ENCODE data around the gene MYH9. TPM values are rescaled to one million over a fixed set of nuclear protein-coding genes. Genes with fewer than 3 reads are reported as not detected.
A peak's percentile ranks its signal among the peaks of the same experiment; 100 is the strongest.
"Not testable (repeated sequence)": the region's sequence is repeated elsewhere in the genome, so short reads cannot be mapped to it uniquely, and the experiment has no call there.

MYH9 gene
- polyA plus RNA-seq, 2 donors: 107 to 114 TPM

GRCh38 chr22:36424901-36425579 is 37.3 kb upstream of the MYH9 start:
- no peaks in the 10 kb centered on the region for H3K36me3 ChIP-seq (ENCODE audit: control insufficient read depth in 2 of 2, insufficient read depth in 2 of 2, low read length in 1 of 2)
- H3K27ac ChIP-seq (ENCODE audit: low read depth in 2 of 2, low read length in 1 of 2): no peak overlapping the region
- H3K4me1 ChIP-seq (ENCODE audit: control insufficient read depth in 2 of 2, insufficient read depth in 2 of 2, low read length in 1 of 2): no peaks in the 10 kb centered on the region
- WGBS, 2 donors: 87 to 95% methylated on average over 5 of the region's 5 CpGs
- H3K27me3 ChIP-seq (ENCODE audit: control insufficient read depth in 1 of 2, insufficient read depth in 2 of 2, low read length in 2 of 2): no peaks in the 10 kb centered on the region
- no peaks in the 10 kb centered on the region for H3K9me3 ChIP-seq (ENCODE audit: control insufficient read depth in 2 of 2, insufficient read depth in 1 of 2, low read depth in 1 of 2, low read length in 1 of 2)
- no peak overlapping the region for H3K4me3 ChIP-seq (ENCODE audit: low read depth in 1 of 2, low read length in 2 of 2)

GRCh38 chr22:36424466-36424865 is 36.7 kb upstream of the MYH9 start:
- H3K9me3 ChIP-seq (ENCODE audit: control insufficient read depth in 2 of 2, insufficient read depth in 1 of 2, low read depth in 1 of 2, low read length in 1 of 2); H3K36me3 ChIP-seq (ENCODE audit: control insufficient read depth in 2 of 2, insufficient read depth in 2 of 2, low read length in 1 of 2); H3K27me3 ChIP-seq (ENCODE audit: control insufficient read depth in 1 of 2, insufficient read depth in 2 of 2, low read length in 2 of 2); H3K4me1 ChIP-seq (ENCODE audit: control insufficient read depth in 2 of 2, insufficient read depth in 2 of 2, low read length in 1 of 2); H3K4me3 ChIP-seq (ENCODE audit: low read depth in 1 of 2, low read length in 2 of 2); H3K27ac ChIP-seq (ENCODE audit: low read depth in 2 of 2, low read length in 1 of 2): not testable (repeated sequence)
- 74% methylated on average over 5 of the region's 5 CpGs for WGBS, 2 donors

GRCh38 chr22:36423461-36424404 is 36.0 kb upstream of the MYH9 start:
- Histone ChIP-seq H3K4me3 (ENCODE audit: low read depth in 1 of 2, low read length in 2 of 2) (no peak overlapping the region), H3K9me3 (ENCODE audit: control insufficient read depth in 2 of 2, insufficient read depth in 1 of 2, low read depth in 1 of 2, low read length in 1 of 2) (no peaks in the 10 kb centered on the region), H3K27me3 (ENCODE audit: control insufficient read depth in 1 of 2, insufficient read depth in 2 of 2, low read length in 2 of 2) (no peaks in the 10 kb centered on the region), H3K27ac (ENCODE audit: low read depth in 2 of 2, low read length in 1 of 2) (peak overlapping the region in 1 of 2 donors; percentile 34), H3K4me1 (ENCODE audit: control insufficient read depth in 2 of 2, insufficient read depth in 2 of 2, low read length in 1 of 2) (no peaks in the 10 kb centered on the region), H3K36me3 (ENCODE audit: control insufficient read depth in 2 of 2, insufficient read depth in 2 of 2, low read length in 1 of 2) (no peaks in the 10 kb centered on the region)
- WGBS, 2 donors: 86 to 88% methylated on average over 13 to 15 of the region's 16 CpGs

- Histone ChIP-seq H3K27ac (ENCODE audit: low read depth in 2 of 2, low read length in 1 of 2) (no peak overlapping the region), H3K27me3 (ENCODE audit: control insufficient read depth in 1 of 2, insufficient read depth in 2 of 2, low read length in 2 of 2) (no peaks in the 10 kb centered on the region), H3K36me3 (ENCODE audit: control insufficient read depth in 2 of 2, insufficient read depth in 2 of 2, low read length in 1 of 2) (no peaks in the 10 kb centered on the region), H3K9me3 (ENCODE audit: control insufficient read depth in 2 of 2, insufficient read depth in 1 of 2, low read depth in 1 of 2, low read length in 1 of 2) (no peaks in the 10 kb centered on the region), H3K4me1 (ENCODE audit: control insufficient read depth in 2 of 2, insufficient read depth in 2 of 2, low read length in 1 of 2) (no peaks in the 10 kb centered on the region), H3K4me3 (ENCODE audit: low read depth in 1 of 2, low read length in 2 of 2) (no peak overlapping the region)
- 85 to 87% methylated on average over 14 of the region's 14 CpGs for WGBS, 2 donors
Measured at GRCh38 chr22:36422287-36423014, 34.7 kb upstream of the MYH9 start.

GRCh38 chr22:36419912-36420882 is 32.4 kb upstream of the MYH9 start:
- Histone ChIP-seq H3K9me3 (ENCODE audit: control insufficient read depth in 2 of 2, insufficient read depth in 1 of 2, low read depth in 1 of 2, low read length in 1 of 2) (no peaks in the 10 kb centered on the region), H3K27ac (ENCODE audit: low read depth in 2 of 2, low read length in 1 of 2) (peak overlapping the region; percentile 47 to 50), H3K4me1 (ENCODE audit: control insufficient read depth in 2 of 2, insufficient read depth in 2 of 2, low read length in 1 of 2) (no peaks in the 10 kb centered on the region), H3K36me3 (ENCODE audit: control insufficient read depth in 2 of 2, insufficient read depth in 2 of 2, low read length in 1 of 2) (no peaks in the 10 kb centered on the region), H3K4me3 (ENCODE audit: low read depth in 1 of 2, low read length in 2 of 2) (no peak overlapping the region), H3K27me3 (ENCODE audit: control insufficient read depth in 1 of 2, insufficient read depth in 2 of 2, low read length in 2 of 2) (no peaks in the 10 kb centered on the region)
- 64 to 66% methylated on average over 21 of the region's 21 CpGs for WGBS, 2 donors

GRCh38 chr22:36419177-36419911 is 31.6 kb upstream of the MYH9 start:
- H3K4me3 ChIP-seq (ENCODE audit: low read depth in 1 of 2, low read length in 2 of 2): no peak overlapping the region
- H3K4me1 ChIP-seq (ENCODE audit: control insufficient read depth in 2 of 2, insufficient read depth in 2 of 2, low read length in 1 of 2): no peaks in the 10 kb centered on the region
- H3K36me3 ChIP-seq (ENCODE audit: control insufficient read depth in 2 of 2, insufficient read depth in 2 of 2, low read length in 1 of 2): no peaks in the 10 kb centered on the region
- 18 to 30% methylated on average over 13 of the region's 13 CpGs for WGBS, 2 donors
- H3K9me3 ChIP-seq (ENCODE audit: control insufficient read depth in 2 of 2, insufficient read depth in 1 of 2, low read depth in 1 of 2, low read length in 1 of 2): no peaks in the 10 kb centered on the region
- peak overlapping the region; percentile 15 to 67 for H3K27ac ChIP-seq (ENCODE audit: low read depth in 2 of 2, low read length in 1 of 2)
- no peaks in the 10 kb centered on the region for H3K27me3 ChIP-seq (ENCODE audit: control insufficient read depth in 1 of 2, insufficient read depth in 2 of 2, low read length in 2 of 2)

- Histone ChIP-seq H3K9me3 (ENCODE audit: control insufficient read depth in 2 of 2, insufficient read depth in 1 of 2, low read depth in 1 of 2, low read length in 1 of 2) (no peaks in the 10 kb centered on the region), H3K27me3 (ENCODE audit: control insufficient read depth in 1 of 2, insufficient read depth in 2 of 2, low read length in 2 of 2) (no peaks in the 10 kb centered on the region), H3K27ac (ENCODE audit: low read depth in 2 of 2, low read length in 1 of 2) (peak overlapping the region; percentile 54 to 81), H3K4me3 (ENCODE audit: low read depth in 1 of 2, low read length in 2 of 2) (no peak overlapping the region), H3K4me1 (ENCODE audit: control insufficient read depth in 2 of 2, insufficient read depth in 2 of 2, low read length in 1 of 2) (peaks cover 0 to 2% of the 10 kb centered on the region in 2 donors), H3K36me3 (ENCODE audit: control insufficient read depth in 2 of 2, insufficient read depth in 2 of 2, low read length in 1 of 2) (no peaks in the 10 kb centered on the region)
- WGBS, 2 donors: 36 to 39% methylated on average over 9 of the region's 9 CpGs
Measured at GRCh38 chr22:36417281-36417686, 29.5 kb upstream of the MYH9 start.

GRCh38 chr22:36415415-36416168 is 27.8 kb upstream of the MYH9 start:
- no peak overlapping the region for H3K27ac ChIP-seq (ENCODE audit: low read depth in 2 of 2, low read length in 1 of 2)
- H3K4me3 ChIP-seq (ENCODE audit: low read depth in 1 of 2, low read length in 2 of 2): no peak overlapping the region
- H3K9me3 ChIP-seq (ENCODE audit: control insufficient read depth in 2 of 2, insufficient read depth in 1 of 2, low read depth in 1 of 2, low read length in 1 of 2): no peaks in the 10 kb centered on the region
- WGBS, 2 donors: 79% methylated on average over 12 of the region's 12 CpGs
- H3K36me3 ChIP-seq (ENCODE audit: control insufficient read depth in 2 of 2, insufficient read depth in 2 of 2, low read length in 1 of 2): no peaks in the 10 kb centered on the region
- no peaks in the 10 kb centered on the region for H3K27me3 ChIP-seq (ENCODE audit: control insufficient read depth in 1 of 2, insufficient read depth in 2 of 2, low read length in 2 of 2)
- peaks cover 0 to 4% of the 10 kb centered on the region in 2 donors for H3K4me1 ChIP-seq (ENCODE audit: control insufficient read depth in 2 of 2, insufficient read depth in 2 of 2, low read length in 1 of 2)
